ENCODE data around the gene CAMK2B. TPM values are rescaled to one million over a fixed set of nuclear protein-coding genes. Genes with fewer than 3 reads are reported as not detected.

CAMK2B gene
- total RNA-seq, 1 donor from 2014 or later: 0.09 TPM

DNA sequence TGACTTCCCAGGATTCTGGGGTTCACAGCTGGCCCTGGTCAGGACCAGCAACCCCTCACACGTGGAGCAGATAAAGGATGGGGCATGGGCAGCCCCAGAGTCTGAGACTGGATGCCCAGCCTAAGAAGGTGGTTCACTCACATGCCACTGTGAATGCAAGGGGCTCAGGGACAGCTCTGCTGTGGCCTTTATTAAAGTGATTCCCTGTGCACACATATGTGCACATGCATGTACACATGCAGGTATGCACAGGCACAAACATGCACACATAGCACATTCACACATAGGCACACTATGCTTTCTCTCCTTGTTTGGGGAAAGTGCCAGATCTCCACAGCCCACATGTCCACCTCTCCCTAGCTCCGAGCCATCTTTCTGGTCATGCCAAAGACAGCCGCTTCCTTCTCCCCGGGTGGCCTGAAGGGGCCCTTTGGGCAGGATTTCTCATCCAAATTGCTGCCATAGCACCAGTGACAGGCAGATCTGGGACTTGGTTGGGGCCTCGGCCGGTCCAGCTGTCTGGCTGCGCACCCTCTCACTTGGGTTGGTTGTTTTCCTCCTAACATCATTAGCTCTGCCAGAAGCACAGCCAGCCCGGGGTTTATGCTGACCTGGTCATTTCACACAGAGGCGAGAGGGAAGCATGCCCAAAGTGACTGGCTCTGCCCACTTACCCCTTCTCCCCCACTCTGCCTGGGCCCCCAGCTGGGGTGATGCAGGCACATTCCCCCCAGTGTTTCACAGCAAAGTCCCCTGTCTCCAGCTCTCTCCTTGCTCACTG lies 137.6 kb downstream of the CAMK2B start:
- Histone ChIP-seq H4K20me1 (ENCODE audit: low read depth) (no peaks in the 10 kb centered on the region), H3K9ac (no peak overlapping the region), H3K27me3 (no peaks in the 10 kb centered on the region), H3K4me1 (peaks cover 7% of the 10 kb centered on the region), H3K79me2 (ENCODE audit: low read depth) (no peaks in the 10 kb centered on the region), H3K9me3 (ENCODE audit: low read depth) (no peaks in the 10 kb centered on the region), H3F3A (ENCODE audit: low read depth) (no peaks in the 10 kb centered on the region), H3K4me2 (no peak overlapping the region), H3K36me3 (no peaks in the 10 kb centered on the region), H3K4me3 (no peak overlapping the region), H3K27ac (no peak overlapping the region), H2AFZ (replicated peaks) (peak overlapping the region; percentile 82)
- no peak for DNase-seq (ENCODE audit: low spot score)
- Mint-ChIP-seq H3K4me3 (no peak overlapping the region), H3K9me3 (peaks cover 6% of the 10 kb centered on the region), H3K4me1 (peaks cover 30% of the 10 kb centered on the region), H3K27ac (peak overlapping the region; percentile 85), H3K36me3 (no peaks in the 10 kb centered on the region), H3K27me3 (ENCODE audit: insufficient read depth, low read depth) (peaks cover 5% of the 10 kb centered on the region)
- no peak for TF ChIP-seq EZH2 (IDR thresholded peaks at IDR 0.05)
- TF ChIP-seq EZH2phosphoT487 (IDR thresholded peaks at IDR 0.05): no peak
- TF ChIP-seq, protein P1, sequence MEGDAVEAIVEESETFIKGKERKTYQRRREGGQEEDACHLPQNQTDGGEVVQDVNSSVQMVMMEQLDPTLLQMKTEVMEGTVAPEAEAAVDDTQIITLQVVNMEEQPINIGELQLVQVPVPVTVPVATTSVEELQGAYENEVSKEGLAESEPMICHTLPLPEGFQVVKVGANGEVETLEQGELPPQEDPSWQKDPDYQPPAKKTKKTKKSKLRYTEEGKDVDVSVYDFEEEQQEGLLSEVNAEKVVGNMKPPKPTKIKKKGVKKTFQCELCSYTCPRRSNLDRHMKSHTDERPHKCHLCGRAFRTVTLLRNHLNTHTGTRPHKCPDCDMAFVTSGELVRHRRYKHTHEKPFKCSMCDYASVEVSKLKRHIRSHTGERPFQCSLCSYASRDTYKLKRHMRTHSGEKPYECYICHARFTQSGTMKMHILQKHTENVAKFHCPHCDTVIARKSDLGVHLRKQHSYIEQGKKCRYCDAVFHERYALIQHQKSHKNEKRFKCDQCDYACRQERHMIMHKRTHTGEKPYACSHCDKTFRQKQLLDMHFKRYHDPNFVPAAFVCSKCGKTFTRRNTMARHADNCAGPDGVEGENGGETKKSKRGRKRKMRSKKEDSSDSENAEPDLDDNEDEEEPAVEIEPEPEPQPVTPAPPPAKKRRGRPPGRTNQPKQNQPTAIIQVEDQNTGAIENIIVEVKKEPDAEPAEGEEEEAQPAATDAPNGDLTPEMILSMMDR (IDR thresholded peaks at IDR 0.05): no peak

DNA sequence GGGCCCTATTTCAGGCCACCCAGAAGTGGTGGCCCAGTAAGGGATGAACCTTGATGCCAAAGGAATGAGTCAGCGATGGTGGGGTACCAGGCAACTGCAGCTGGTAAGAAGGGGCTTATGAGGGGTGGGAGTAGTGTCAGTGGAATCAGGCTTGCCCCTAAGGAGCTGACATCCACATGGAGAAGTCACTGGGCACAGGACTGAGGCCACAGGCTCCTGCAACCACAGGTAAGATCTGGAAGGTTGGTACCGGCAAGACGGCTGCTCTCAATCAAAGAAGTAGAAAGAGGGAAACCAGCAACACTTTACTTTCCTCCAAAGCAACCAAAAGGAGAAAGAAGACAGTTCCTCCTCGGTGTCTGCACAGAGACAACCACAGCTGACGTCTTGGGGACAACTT lies 138.7 kb downstream of the CAMK2B start:
- H3K9me3 Mint-ChIP-seq: peaks cover 13% of the 10 kb centered on the region
- TF ChIP-seq EZH2phosphoT487 (IDR thresholded peaks at IDR 0.05): no peak
- TF ChIP-seq, protein P1 (IDR thresholded peaks at IDR 0.05): no peak
- TF ChIP-seq EZH2 (IDR thresholded peaks at IDR 0.05): no peak
- peaks cover 28% of the 10 kb centered on the region for H3K4me1 Mint-ChIP-seq
- Histone ChIP-seq H3K9me3 (ENCODE audit: low read depth) (no peaks in the 10 kb centered on the region), H3K4me1 (peaks cover 7% of the 10 kb centered on the region), H3F3A (ENCODE audit: low read depth) (no peaks in the 10 kb centered on the region), H3K36me3 (no peaks in the 10 kb centered on the region), H3K4me3 (no peak overlapping the region), H3K4me2 (no peak overlapping the region), H4K20me1 (ENCODE audit: low read depth) (no peaks in the 10 kb centered on the region), H3K27me3 (no peaks in the 10 kb centered on the region), H2AFZ (replicated peaks) (no peak overlapping the region), H3K79me2 (ENCODE audit: low read depth) (no peaks in the 10 kb centered on the region), H3K27ac (no peak overlapping the region), H3K9ac (no peak overlapping the region)
- H3K27me3 Mint-ChIP-seq (ENCODE audit: insufficient read depth, low read depth): peaks cover 6% of the 10 kb centered on the region
- DNase-seq (ENCODE audit: low spot score): no peak
- peak overlapping the region; percentile 82 for H3K27ac Mint-ChIP-seq
- no peaks in the 10 kb centered on the region for H3K36me3 Mint-ChIP-seq
- no peak overlapping the region for H3K4me3 Mint-ChIP-seq

DNA sequence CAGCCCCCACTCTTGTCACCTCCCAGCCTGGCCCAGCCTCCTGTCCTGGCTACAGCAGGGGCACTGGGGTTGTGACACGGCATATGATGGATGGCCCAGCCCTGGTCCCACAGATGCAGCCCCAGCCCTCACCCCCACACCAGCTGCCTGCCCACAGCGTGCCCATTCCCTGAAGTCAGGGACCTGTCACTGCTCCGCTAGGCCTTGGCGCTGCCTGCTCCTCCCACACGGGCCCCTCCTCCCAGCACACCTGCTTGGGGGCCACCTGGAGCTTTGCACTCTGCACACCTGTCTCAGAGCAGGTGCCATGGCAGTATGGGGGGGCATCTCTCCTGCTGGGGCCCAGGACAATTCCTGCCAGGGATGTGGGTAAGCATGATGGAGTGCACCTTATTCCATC lies 139.7 kb downstream of the CAMK2B start:
- Mint-ChIP-seq H3K27me3 (ENCODE audit: insufficient read depth, low read depth) (peaks cover 5% of the 10 kb centered on the region), H3K4me1 (peaks cover 28% of the 10 kb centered on the region), H3K27ac (no peak overlapping the region), H3K4me3 (no peak overlapping the region), H3K36me3 (no peaks in the 10 kb centered on the region), H3K9me3 (peaks cover 16% of the 10 kb centered on the region)
- Histone ChIP-seq H3K79me2 (ENCODE audit: low read depth) (no peaks in the 10 kb centered on the region), H3K27ac (no peak overlapping the region), H3K9ac (no peak overlapping the region), H3K4me2 (no peak overlapping the region), H3K36me3 (no peaks in the 10 kb centered on the region), H3K9me3 (ENCODE audit: low read depth) (no peaks in the 10 kb centered on the region), H4K20me1 (ENCODE audit: low read depth) (no peaks in the 10 kb centered on the region), H3K4me3 (no peak overlapping the region), H2AFZ (replicated peaks) (no peak overlapping the region), H3K4me1 (peaks cover 7% of the 10 kb centered on the region), H3F3A (ENCODE audit: low read depth) (no peaks in the 10 kb centered on the region), H3K27me3 (no peaks in the 10 kb centered on the region)
- no peak for TF ChIP-seq EZH2phosphoT487 (IDR thresholded peaks at IDR 0.05)
- DNase-seq (ENCODE audit: low spot score): no peak

DNA sequence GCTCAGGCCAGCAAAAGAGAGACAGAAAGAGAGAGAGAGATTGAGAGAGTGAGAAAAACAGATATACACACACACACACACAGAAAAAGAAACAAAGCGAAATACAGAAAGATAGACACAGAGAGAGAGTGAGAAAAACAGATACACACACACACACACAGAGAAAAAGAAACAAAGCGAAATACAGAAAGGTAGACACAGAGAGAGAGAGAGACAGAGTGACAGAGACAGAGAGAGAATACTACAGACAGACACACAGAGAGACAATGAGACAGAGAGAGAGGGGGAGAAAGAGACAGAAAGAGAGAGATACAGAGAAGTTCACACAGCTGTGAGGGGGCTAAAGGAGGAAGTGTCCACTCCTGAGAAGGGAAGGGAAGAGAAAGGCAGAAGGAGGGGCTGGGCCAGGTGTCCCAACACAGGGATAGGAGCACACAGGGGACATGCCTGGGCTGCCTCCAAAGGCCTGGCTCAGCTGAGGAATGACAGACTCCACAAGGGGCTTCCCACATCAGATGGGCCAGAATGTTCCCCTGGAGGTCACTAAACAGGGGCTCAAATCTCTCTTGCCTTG lies 140.4 kb downstream of the CAMK2B start:
- H3K27ac Mint-ChIP-seq: peak overlapping the region; percentile 3
- peaks cover 7% of the 10 kb centered on the region for H3K4me1 ChIP-seq
- H3K79me2 ChIP-seq (ENCODE audit: low read depth): no peaks in the 10 kb centered on the region
- DNase-seq (ENCODE audit: low spot score): no peak
- no peaks in the 10 kb centered on the region for H3K36me3 ChIP-seq
- no peaks in the 10 kb centered on the region for H3F3A ChIP-seq (ENCODE audit: low read depth)
- H3K9me3 Mint-ChIP-seq: peaks cover 16% of the 10 kb centered on the region
- H3K4me3 Mint-ChIP-seq: no peak overlapping the region
- H3K4me3 ChIP-seq: no peak overlapping the region
- H3K27ac ChIP-seq: no peak overlapping the region
- peaks cover 28% of the 10 kb centered on the region for H3K4me1 Mint-ChIP-seq
- H3K4me2 ChIP-seq: no peak overlapping the region
- peak overlapping the region; percentile 57 for H2AFZ ChIP-seq (replicated peaks)
- no peaks in the 10 kb centered on the region for H3K36me3 Mint-ChIP-seq
- no peak for TF ChIP-seq EZH2phosphoT487 (IDR thresholded peaks at IDR 0.05)
- TF ChIP-seq, protein P1 (IDR thresholded peaks at IDR 0.05): no peak
- no peak for TF ChIP-seq EZH2 (IDR thresholded peaks at IDR 0.05)
- no peaks in the 10 kb centered on the region for H4K20me1 ChIP-seq (ENCODE audit: low read depth)
- H3K9me3 ChIP-seq (ENCODE audit: low read depth): no peaks in the 10 kb centered on the region
- no peaks in the 10 kb centered on the region for H3K27me3 ChIP-seq
- peaks cover 2% of the 10 kb centered on the region for H3K27me3 Mint-ChIP-seq (ENCODE audit: insufficient read depth, low read depth)
- no peak overlapping the region for H3K9ac ChIP-seq
